Loucy (cell line): ENCODE results near the gene ATP6V0E2.

Source experiments
- H2AFZ ChIP-seq: fragments of 200-600 bp; sonication (generic); 2 replicates; pipeline ENCODE4 v1.6.0; 2016; ENCODE audit warnings: antibody characterized with exemption, mild to moderate bottlenecking, low read length, moderate library complexity
- H3F3A ChIP-seq: fragments of 200-600 bp; 2 replicates; pipeline ENCODE4 v1.6.0; 2016; ENCODE audit warnings: antibody characterized with exemption, low read depth, mild to moderate bottlenecking
- H3K27me3 ChIP-seq: fragments of 200-600 bp; sonication (generic); 2 replicates; pipeline ENCODE4 v1.6.1; 2014; ENCODE audit warnings: low read length, mild to moderate bottlenecking; ENCODE audit not compliant: insufficient read depth, poor library complexity, severe bottlenecking
- H3K36me3 ChIP-seq: fragments of 200-600 bp; sonication (generic); 2 replicates; pipeline ENCODE4 v1.6.1; 2016; ENCODE audit warnings: low read length; ENCODE audit not compliant: insufficient read depth
- H3K4me1 ChIP-seq: fragments of 200-600 bp; sonication (generic); 2 replicates; pipeline ENCODE4 v1.5.1; 2014; ENCODE audit warnings: low read length, mild to moderate bottlenecking; ENCODE audit not compliant: insufficient read depth, poor library complexity, severe bottlenecking
- H3K4me2 ChIP-seq: fragments of 200-600 bp; sonication (generic); 2 replicates; pipeline ENCODE4 v1.6.0; 2014; ENCODE audit warnings: antibody characterized with exemption, low read length, low read depth, mild to moderate bottlenecking; ENCODE audit not compliant: poor library complexity, severe bottlenecking
- H3K4me3 ChIP-seq: fragments of 200-600 bp; sonication (generic); 2 replicates; pipeline ENCODE4 v1.5.1; 2014; ENCODE audit warnings: low read length, mild to moderate bottlenecking, mixed read lengths; ENCODE audit not compliant: poor library complexity, severe bottlenecking
- H3K79me2 ChIP-seq: fragments of 200-600 bp; sonication (generic); 2 replicates; pipeline ENCODE4 v1.6.1; 2014; ENCODE audit warnings: low read length; ENCODE audit not compliant: insufficient read depth
- H3K9ac ChIP-seq: fragments of 200-600 bp; sonication (generic); 2 replicates; pipeline ENCODE4 v1.6.0; 2014; ENCODE audit warnings: mild to moderate bottlenecking, low read depth, low read length, moderate library complexity; ENCODE audit not compliant: poor library complexity, severe bottlenecking
- H3K9me2 ChIP-seq: fragments of 200-600 bp; sonication (generic); replicated peaks from 2 replicates; pipeline ENCODE4 v1.6.1; 2016; ENCODE audit warnings: low read depth, low read length, mixed read lengths
- H3K9me3 ChIP-seq: fragments of 200-600 bp; sonication (generic); 2 replicates; pipeline ENCODE4 v1.6.1; 2014; ENCODE audit warnings: mild to moderate bottlenecking, antibody characterized with exemption, low read length, low read depth; ENCODE audit not compliant: insufficient read depth
- H4K20me1 ChIP-seq: fragments of 200-600 bp; sonication (generic); 2 replicates; pipeline ENCODE4 v1.6.0; 2014; ENCODE audit warnings: antibody characterized with exemption, low read length, mild to moderate bottlenecking; ENCODE audit not compliant: insufficient read depth, poor library complexity, severe bottlenecking
- CTCF ChIP-seq: fragments of 200-600 bp; sonication (generic); conservative IDR thresholded peaks from 2 replicates; pipeline ENCODE4 v1.5.1; 2014; ENCODE audit warnings: mild to moderate bottlenecking, antibody characterized with exemption, low read length
- EZH2phosphoT487 ChIP-seq: fragments of 200-600 bp; IDR thresholded peaks from 2 replicates; pipeline ENCODE4 v1.6.1; 2018; ENCODE audit warnings: antibody characterized with exemption, mild to moderate bottlenecking, moderate library complexity, borderline replicate concordance

The ATP6V0E2 gene

GRCh38 chr7:149880638-149881311 is 7.0 kb downstream of the ATP6V0E2 start:
- Histone ChIP-seq H4K20me1 (peaks cover under 1% of the 10 kb centered on the region), H3K9ac (no peak overlapping the region), H3K4me2 (no peak overlapping the region), H3F3A (no peaks in the 10 kb centered on the region), H3K4me1 (peaks cover 4% of the 10 kb centered on the region), H3K4me3 (no peak overlapping the region), H2AFZ (no peak overlapping the region), H3K36me3 (no peaks in the 10 kb centered on the region), H3K9me2 (no peaks in the 10 kb centered on the region), H3K27me3 (no peaks in the 10 kb centered on the region), H3K9me3 (no peaks in the 10 kb centered on the region), H3K79me2 (no peaks in the 10 kb centered on the region)
- TF ChIP-seq CTCF (no peak), EZH2phosphoT487 (no peak)

- TF ChIP-seq CTCF (no peak), EZH2phosphoT487 (no peak)
These were observed 7.8 kb downstream of the ATP6V0E2 start for GRCh38 chr7:149881328-149882247.

GRCh38 chr7:149882248-149883047 is 8.7 kb downstream of the ATP6V0E2 start:
- no peaks in the 10 kb centered on the region for H3K27me3 ChIP-seq

More at GRCh38 chr7:149881328-149882247, 7.8 kb downstream of the ATP6V0E2 start:
- no peaks in the 10 kb centered on the region for H4K20me1 ChIP-seq
- H3K9me2 ChIP-seq: no peaks in the 10 kb centered on the region
- no peaks in the 10 kb centered on the region for H3F3A ChIP-seq
- no peak overlapping the region for H3K4me2 ChIP-seq
- H3K9ac ChIP-seq: no peak overlapping the region
- H3K36me3 ChIP-seq: no peaks in the 10 kb centered on the region
- H3K4me3 ChIP-seq: no peak overlapping the region
- peaks cover 4% of the 10 kb centered on the region for H3K4me1 ChIP-seq
- no peaks in the 10 kb centered on the region for H3K27me3 ChIP-seq
- no peaks in the 10 kb centered on the region for H3K79me2 ChIP-seq
- no peaks in the 10 kb centered on the region for H3K9me3 ChIP-seq
- H2AFZ ChIP-seq: no peak overlapping the region

More at GRCh38 chr7:149882248-149883047, 8.7 kb downstream of the ATP6V0E2 start:
- Histone ChIP-seq H3K9me3 (no peaks in the 10 kb centered on the region), H3F3A (no peaks in the 10 kb centered on the region), H4K20me1 (no peaks in the 10 kb centered on the region), H3K79me2 (no peaks in the 10 kb centered on the region), H3K9me2 (no peaks in the 10 kb centered on the region), H3K4me2 (no peak overlapping the region), H3K4me1 (peaks cover 4% of the 10 kb centered on the region), H3K36me3 (no peaks in the 10 kb centered on the region), H3K9ac (no peak overlapping the region), H3K4me3 (no peak overlapping the region), H2AFZ (no peak overlapping the region)
- TF ChIP-seq CTCF: no peak
- TF ChIP-seq EZH2phosphoT487: no peak
